Hippocampal formation (tissue), 2 donors: ENCODE measurements around the gene FRMD1.
"Not testable (repeated sequence)": the region's sequence is repeated elsewhere in the genome, so short reads cannot be mapped to it uniquely, and the experiment has no call there.

ENCODE experiments used
- DNase-seq, 2 donors: peaks; one replicate each; lab custom pipeline; 2025; lab: John Stamatoyannopoulos, UW

The FRMD1 gene

GRCh38 chr6:168078175-168078942, 653 bp downstream of the FRMD1 start:
- no peak for DNase-seq

GRCh38 chr6:168077401-168077800, 1.6 kb downstream of the FRMD1 start:
- DNase-seq: not testable (repeated sequence)

- no peak for DNase-seq
Observed at GRCh38 chr6:168075787-168076202, 3.2 kb downstream of the FRMD1 start.

GRCh38 chr6:168075216-168075615, 3.8 kb downstream of the FRMD1 start:
- no peak for DNase-seq

- no peak for DNase-seq
Observed at GRCh38 chr6:168073937-168074730, 4.9 kb downstream of the FRMD1 start.

GRCh38 chr6:168072730-168073129, 6.3 kb downstream of the FRMD1 start:
- DNase-seq: no peak

- no peak for DNase-seq
Observed at GRCh38 chr6:168072261-168072660, 6.8 kb downstream of the FRMD1 start.

- no peak for DNase-seq
Observed at GRCh38 chr6:168071620-168072019, 7.4 kb downstream of the FRMD1 start.

GRCh38 chr6:168070804-168071203, 8.2 kb downstream of the FRMD1 start:
- DNase-seq: no peak

GRCh38 chr6:168067081-168067759, 11.8 kb downstream of the FRMD1 start:
- DNase-seq: no peak

GRCh38 chr6:168064226-168064807, 14.7 kb downstream of the FRMD1 start:
- no peak for DNase-seq

GRCh38 chr6:168063431-168063830, 15.6 kb downstream of the FRMD1 start:
- no peak for DNase-seq

- DNase-seq: no peak
Observed at GRCh38 chr6:168062346-168063289, 16.4 kb downstream of the FRMD1 start.

GRCh38 chr6:168061269-168062210, 17.5 kb downstream of the FRMD1 start:
- no peak for DNase-seq

GRCh38 chr6:168060521-168060931, 18.5 kb downstream of the FRMD1 start:
- DNase-seq: peak in 1 of 2 donors; percentile 54

GRCh38 chr6:168058691-168059551, 20.1 kb downstream of the FRMD1 start:
- DNase-seq: no peak

GRCh38 chr6:168057836-168058235, 21.2 kb downstream of the FRMD1 start:
- DNase-seq: no peak

GRCh38 chr6:168056892-168057527, 22.0 kb downstream of the FRMD1 start:
- no peak for DNase-seq
